Activated CD4-positive, CD25-positive, alpha-beta regulatory T cell treated with anti-CD3 and anti-CD28 coated beads, Interleukin-2, amount 50 U/mL, for 16 hours (primary cell): Measurements from ENCODE around the gene MAPK9.
"Not testable (repeated sequence)": the region's sequence is repeated elsewhere in the genome, so short reads cannot be mapped to it uniquely, and the experiment has no call there.

Source experiments
- DNase-seq: peaks from one replicate; pipeline ENCODE4 v3.0.0-alpha.2; 2020; ENCODE audit warnings: low read depth, low spot score

The MAPK9 gene

DNA sequence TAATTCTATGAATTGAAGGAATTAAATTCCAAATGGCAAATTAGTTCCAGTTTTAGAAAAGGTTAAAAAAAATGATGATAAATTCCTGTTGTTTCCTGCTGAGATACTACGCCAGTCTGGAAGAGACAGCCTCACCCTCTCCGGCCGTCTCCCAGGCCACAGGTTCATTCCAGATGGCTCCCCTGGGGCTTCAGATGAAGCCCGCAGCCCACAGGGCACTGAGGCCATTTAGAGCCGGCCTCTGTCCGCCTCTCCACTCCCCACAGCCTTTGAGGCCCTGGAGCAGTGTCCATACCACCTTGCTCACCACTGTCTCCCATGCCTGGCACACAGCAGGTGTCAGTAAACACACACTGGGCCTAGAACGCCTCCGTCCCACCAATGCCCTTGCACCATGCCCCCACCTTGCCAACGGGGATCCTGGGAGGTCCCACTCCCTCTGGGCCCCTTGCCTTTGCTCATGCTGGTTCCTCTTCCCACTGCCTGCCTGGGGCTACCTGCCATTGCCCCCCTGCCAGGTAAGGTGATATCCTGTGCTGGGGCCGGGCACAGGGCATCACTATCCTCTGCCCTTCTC, 35.2 kb upstream of the MAPK9 start:
- no peak for DNase-seq

DNA sequence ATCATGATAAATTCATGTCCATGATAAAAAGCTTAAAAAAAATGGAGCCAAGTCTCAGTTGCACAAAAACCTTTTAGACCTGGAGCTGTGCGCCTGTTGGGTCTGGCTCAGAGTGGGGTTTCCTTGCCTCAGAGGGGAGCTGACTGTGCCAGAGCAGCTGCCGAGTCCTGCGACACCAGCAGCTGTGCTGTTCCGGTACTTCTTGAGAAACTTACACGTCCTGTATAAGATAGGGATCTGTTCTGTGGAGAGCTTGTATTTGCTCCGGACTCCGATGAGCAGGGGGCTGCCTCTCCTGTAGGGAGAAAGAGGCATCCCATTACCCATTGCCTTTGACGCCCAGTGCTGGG, 32.7 kb upstream of the MAPK9 start:
- DNase-seq: no peak

DNA sequence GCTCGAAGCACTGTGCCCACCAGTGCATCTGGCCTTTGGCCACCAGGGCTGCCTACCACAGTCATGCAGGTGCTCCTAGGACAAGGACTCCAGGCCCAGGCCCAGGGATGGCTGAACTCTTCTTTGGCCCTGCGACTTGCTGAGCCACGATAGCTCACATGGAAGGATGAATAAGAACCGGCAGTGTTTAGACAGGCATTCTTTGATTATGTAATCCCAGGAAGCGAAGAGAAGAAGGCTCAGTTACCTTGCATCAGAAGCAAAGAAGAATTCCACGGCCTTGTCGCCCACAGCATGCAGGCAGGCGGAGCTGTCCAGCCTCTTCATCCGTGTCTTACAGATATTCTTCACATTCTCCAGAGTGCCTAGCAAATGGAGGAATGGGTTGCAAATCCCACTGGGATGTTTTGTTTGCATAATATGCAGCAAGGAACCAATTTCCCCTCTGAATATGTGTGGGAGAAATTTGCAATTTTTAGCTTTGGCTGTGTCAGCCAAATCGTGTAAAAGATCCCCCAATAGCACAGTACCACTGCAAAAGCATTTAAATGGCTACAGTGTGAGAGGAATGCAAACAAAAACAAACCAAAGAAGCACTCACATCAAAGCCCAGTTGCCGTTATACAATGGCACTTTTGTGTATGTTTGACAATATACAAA, 32.2 kb upstream of the MAPK9 start:
- no peak for DNase-seq

DNA sequence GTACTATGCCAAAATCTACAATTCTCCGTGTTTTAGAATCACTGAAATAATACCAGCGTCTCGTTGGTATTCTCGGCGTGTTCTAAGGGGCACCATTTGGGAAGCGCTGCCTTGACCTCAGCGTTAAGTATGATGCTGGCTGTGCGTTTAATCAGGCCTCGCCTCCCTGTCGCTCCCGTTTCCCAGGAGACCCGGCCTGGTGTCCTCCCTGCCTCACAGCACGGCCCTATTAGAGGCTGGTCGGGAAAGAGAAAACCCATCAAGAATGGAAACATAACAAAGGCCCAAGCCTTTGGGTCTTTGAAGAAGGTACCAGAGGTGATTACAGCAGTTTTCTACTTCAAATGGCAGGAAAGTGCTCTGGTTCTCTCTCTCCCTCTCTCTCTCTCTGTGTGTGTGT, 31.3 kb upstream of the MAPK9 start:
- DNase-seq: no peak

DNA sequence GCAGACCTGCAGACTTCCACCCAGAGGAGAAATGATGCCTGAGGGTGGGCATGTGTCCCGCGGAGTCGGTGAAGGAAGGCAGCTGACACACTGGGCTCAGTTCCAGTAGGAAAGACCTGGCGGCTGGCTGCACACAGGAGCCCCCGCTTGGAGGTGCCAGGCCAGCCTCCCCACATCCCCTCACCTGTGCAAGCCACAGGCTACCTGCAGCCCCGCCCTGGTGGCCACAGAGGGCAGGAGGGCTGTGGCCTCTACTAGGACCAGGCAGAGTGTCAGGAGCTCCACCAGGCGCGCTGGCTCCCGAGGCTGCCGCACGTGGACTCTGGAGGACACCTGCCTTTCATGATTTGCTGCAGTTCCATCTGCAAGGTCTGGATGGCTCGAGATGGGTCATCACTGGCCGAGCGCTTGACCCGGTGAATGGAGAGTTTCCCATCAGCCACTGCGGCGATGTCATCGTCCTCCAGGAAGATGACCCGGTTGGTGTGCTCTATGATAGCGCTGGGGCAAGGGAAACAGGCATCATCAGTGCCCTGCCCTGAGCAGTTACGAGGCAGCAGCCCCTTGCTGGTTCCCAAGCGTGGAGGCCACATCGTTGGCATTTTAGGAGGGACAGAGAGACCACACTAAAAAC, 26.7 kb upstream of the MAPK9 start:
- DNase-seq: no peak

DNA sequence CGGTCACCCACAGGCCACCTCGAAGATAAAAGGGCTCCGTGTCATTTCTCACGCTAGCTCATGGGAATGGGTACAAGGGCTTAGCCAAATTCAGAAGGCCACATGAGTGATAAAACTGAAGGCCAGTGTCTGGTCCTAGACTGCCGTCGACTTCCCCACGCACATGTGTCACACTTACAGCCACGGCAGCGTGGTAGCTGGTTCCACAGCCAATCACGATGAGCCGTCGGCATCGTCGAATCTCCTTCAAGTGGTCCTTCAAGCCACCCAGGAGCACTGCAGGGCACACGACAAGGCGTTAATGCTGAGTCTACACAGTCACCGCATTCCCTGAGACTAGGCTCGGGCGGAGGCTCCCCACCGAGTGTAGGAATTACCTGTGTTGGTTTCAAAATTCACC, 24.7 kb upstream of the MAPK9 start:
- no peak for DNase-seq

DNA sequence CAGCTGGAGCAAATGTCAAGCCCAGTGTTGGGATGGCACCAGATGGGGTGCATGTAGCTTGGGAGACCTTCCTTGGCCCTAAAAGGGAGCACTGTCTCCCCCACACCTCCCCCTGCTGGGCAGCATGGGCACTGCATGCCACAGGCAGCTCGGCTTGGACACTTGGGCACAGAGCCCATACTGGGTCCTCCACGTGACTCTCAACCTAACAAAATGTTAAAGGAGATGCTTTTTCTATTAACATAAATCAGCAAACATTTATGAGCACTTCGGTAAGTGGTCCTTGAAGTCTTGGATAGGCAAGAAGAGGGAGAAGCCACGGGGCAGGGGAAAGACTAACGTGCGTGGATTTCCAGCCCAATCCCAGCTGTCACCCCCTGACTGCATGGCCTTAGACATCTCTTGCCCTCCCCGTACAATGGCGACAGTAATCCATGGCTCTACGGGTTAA, 23.9 kb upstream of the MAPK9 start:
- peak; percentile 58 for DNase-seq

DNA sequence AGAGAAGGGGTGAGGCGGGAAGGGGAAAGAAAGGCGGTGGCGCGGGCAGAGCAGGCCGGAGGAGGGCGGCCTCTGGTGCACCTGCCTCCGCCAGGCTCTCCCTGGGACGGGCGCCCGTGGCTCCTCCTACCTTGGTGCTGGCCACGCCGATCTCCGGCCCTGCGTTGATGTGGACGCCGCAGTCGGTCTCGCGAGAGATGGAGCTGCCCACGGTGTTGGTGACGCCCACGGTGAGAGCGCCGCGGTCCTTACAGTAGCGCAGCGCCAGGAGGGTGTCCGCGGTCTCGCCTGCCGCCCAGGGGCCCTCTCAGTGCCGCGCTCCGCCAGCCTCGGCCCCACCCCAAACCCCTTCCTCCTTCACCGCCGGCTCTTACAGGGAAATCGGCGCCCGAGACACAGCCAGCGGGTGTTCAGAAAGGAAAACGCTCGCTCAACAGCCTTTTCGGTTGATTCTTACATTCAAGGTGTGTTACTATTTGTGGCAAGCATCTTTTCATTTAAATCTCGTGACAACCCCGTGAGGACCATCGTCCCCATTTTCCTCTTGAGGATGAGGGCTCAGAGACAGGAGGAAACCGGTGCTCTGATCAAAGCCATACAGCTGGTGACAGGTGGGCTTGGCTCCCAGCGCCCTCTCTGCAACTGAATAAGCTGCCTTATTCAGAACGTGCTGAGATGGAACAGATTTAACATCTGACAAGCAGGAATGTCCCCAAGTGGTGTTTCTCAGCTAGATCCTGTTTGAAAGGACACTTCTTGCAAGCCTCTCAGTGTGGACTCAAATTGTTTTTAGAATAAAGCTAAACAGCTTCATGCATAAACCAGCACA, 22.0 kb upstream of the MAPK9 start:
- peak; percentile 40 for DNase-seq

DNA sequence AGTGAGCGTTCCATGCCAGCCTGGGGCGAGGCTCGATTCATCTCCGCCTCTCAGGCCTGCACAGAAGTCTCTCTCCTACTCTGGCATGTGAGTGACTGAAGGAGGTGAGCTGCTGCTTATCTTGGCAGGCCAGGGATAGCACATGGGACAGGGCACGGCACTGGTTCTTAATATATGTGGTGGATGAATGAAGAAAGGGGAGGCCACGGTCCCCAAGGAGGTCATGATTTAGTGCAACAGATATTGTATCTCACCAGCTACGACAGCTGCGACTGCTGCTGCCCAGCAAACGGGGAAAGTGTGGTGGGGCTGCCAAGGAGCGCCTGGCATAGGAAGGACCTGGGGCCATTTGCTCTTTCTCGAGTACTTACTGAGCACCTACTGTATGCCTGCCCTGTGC, 19.3 kb upstream of the MAPK9 start:
- DNase-seq: no peak

DNA sequence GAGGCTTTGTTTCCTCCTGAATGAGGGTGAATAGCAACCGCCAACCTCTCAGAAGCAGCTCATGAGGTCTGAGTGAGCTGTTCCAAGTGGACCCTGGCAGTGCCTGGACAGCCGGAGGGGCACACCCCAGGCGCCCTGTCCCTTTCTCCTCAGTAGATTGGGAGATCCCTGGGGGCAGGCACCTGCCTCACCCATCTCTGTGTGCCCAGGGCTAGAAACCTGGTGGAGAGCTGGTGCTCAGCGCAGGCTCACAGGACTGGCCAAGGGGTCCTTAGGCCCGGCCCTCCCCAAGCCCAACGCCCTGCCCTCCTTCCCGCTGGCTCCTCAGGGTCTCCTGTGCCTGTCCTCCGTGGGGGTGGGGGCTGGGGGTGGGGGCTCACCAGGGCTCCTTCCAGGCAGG, 14.9 kb upstream of the MAPK9 start:
- DNase-seq: no peak

DNA sequence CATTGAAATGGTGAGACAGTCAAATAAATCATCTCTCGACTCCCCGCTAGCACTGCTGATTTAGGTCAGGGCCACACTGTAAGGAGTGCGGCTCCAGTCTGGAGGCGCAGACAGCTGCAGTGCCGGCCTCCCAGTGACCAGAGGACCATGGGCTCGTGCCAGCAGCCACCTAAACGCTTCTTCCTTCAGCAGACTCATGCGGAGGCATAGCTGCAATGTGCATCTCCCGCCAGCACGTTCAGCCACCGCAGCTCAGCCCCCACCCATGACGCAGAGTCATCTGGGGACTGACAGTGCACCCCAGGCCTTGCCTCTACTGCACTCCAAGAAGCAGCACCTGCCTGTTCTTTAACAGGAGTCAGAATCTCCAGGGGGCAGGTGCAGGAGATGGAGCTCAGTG, 13.6 kb upstream of the MAPK9 start:
- DNase-seq: no peak

DNA sequence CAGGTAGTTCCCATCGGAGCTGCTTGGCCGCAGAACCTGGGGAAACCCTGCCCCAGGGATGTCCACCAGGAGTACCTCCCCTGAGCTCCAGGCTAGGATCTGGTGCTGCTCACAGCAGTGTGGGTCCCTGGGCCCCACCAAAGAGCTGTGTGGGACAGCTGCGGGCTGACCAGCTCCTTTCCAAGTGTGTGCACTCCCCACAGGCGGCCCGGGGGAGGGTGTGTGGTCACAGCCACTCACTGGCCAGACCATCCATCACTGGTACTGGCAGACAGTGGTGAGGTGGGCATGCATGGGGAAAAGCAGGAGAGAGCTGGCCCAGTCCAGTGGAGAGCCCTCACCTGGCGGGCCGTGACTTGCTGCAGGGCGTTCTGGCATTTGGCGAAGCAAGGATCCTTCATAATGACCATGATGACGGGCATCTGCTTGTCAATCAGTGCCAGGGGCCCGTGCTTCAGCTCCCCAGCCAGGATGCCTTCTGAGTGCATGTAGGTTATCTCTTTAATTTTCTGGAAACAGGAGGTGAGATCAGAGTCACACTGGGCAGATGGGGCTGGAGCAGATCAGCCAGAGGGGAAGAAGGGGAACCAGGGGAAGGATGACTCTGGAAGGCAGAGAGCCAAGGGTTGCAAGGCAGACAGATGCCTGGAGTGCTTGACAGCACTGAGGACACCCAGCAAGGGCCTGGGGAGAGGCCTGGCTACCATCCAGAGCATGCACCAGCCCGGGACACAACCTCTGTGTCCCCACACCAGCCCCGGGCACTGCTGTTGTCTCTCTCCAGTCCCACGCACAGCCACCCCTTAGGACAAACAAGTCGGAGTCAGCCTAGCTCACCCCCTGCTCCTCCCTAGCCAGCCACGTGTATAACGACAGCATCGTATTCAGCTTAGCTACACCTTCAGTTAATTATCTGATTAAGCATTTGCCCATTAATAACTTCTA, 12.8 kb upstream of the MAPK9 start:
- DNase-seq: no peak

DNA sequence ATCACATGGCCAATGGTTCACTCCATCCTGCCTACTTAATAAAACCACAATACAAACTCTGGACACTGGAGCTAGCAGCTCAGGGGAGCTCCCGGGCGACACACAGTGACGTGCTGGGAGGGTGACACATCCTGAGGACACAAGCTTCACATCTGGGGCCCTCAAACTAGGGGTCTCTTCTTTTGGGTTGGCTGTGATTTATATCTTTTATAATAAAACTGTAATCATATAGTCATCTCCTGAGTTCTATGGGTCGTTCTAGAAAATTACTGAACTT, 12.1 kb upstream of the MAPK9 start:
- no peak for DNase-seq

DNA sequence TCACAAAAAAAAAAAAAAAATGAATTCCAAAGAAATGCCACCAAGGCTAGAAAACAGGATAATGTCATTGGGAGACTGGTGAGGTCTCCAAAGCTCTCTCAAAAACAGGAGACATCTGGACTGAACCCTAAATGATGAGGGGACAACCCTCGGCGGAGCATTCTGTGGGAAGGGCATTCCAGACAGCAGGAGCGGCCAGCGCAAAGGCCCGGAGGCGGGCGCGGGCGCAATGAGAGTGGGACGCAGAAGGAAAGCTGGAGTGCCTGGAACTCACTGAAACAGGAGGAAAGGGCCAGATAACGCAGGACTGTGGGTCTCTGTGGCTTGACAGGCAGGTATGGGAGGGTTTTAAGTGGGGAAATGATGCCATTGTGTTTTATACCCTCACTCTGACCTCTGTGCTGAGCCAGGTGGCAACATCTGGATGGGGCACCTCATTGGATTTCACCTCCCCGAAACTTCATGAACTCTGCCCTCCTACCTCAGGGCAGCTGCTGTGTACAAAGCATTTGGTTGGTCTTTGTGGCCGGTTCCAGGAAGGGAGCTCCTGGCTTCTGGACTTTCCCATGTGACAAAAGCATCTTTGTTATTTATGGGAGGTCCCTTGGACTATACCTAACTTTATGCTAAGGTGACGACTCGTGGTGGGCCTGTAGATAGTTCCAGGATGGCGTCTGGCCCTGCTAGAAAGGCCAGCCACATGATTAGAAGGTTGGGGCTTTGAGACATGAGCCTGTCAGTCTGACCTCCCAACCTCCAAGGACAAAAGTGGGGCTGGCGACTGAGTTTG, 11.5 kb upstream of the MAPK9 start:
- no peak for DNase-seq

DNA sequence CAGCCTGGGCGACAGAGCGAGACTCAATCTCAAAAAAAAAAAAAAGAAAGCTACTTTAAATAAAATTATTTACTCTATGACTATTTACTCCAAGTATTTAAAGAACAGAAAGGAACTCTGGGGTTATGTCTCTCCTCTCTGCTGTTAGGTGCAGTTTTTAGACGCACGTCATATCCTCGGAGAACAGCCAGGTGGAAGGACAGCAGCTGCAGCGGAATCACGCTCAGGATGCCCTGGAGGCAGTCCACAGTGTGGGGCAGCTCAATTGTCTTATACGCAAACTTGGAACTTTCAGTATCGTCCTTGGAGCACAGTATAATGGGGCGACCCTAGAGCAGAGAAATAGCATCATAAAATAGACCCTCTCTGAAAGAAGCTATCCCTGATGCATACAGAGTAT, 10.4 kb upstream of the MAPK9 start:
- no peak for DNase-seq

DNA sequence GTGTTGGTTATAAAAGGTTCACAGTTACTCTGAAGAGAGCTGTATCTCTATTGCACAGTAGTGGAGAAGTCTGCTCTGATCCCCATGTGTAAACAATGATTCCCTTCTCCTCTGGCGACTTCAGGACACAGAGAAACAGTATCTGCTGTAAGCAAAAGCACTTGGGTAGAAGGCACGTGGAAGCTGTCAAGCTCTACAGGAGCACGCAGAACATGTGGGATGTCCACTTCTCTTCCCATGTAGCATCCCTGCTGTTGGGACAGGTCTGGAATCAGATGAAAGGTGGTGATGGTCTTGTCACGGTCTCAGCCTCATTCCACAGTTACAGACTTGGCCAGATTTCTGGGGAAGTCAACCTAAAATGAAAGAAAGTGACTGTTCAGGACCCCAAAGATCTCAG, 9.4 kb upstream of the MAPK9 start:
- DNase-seq: no peak

DNA sequence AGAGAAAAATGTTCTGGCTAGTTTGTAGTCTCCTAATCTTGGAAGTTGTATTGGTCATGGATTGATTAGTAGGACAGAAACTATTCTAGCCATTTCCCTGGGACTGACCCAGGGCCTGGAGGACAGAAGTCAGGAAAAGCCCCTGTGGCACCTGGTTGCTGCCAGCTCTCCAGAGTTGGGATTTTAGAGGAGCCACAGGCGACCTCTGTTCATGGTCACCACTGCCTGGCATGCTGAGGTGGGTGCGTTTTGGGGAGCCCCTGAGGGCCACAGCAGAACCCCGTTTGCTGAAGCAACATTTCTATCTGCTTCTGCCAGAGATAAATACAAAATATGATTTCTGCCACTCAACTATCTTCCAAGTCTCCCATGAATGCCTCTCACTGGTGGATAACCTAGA, 7.6 kb upstream of the MAPK9 start:
- DNase-seq: no peak

DNA sequence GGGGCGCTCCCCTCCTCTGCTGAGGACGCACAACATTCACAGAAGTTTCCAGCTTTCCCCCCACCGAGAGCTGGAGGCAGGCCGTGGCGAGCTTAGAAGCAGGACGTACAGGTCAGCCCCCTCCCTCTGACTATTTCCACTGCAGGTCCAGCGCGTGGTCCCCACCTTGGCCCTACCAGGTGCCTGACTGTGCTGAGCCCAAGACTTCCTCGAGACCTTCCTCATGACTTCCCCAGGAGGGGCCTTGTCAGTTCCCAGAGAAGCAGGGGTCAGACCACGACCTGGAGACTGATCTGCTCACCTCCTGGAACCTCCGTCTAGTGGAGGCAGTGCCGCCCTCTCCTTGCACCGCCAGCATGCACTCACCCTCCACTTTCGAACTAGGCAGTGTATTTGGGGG, 7.1 kb upstream of the MAPK9 start:
- DNase-seq: not testable (repeated sequence)

DNA sequence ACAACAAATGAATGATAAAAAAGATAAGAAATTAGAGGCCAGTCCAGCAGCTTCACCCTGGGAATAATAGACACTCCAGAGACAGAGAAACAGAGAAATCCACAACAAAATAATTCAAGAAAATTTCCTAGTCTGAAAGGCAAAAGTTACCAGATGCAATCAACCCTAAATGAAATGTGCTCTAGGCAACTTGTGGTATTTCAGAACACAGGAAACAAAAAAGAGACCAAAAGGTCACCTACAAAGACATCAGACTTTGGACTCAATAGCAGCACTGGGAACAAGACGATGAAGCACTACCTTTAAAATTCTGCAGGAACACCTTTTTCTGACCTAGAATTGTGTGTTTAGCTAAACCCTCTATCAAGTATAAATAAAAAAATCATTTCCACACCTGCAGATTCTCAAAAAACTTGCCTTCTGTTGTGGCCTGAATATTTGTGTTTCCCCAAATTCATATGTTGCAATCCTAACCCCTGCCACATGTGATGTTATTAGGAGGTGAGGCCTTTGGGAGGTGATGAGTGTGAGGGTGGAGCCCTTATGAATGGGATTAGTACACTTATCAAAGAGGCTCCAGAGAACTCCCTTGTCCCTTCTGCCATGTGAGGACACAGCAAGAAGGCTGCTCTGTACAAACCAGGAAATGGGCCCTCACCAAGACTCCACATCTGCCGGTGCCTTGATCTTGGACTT, 5.9 kb upstream of the MAPK9 start:
- DNase-seq: no peak

DNA sequence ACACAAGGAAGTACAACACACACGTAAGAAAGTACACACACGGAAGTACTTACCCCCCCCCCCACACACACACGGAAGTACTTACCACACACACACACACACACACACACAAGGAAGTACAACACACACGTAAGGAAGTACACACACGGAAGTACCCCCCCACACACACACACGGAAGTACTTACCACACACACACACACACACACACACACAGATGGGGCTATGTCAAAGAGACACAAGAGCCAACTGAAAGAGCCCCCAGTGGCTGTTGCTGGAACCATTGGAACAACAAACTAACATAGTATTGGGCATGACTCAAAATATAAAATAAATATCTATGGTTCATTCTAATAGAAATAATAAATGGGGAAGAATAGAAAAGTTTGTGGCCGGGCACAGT, 4.9 kb upstream of the MAPK9 start:
- DNase-seq: no peak
